ENCODE measurements around the gene IL17F. TPM values are rescaled to one million over a fixed set of nuclear protein-coding genes. Genes with fewer than 3 reads are reported as not detected.

Gene IL17F
- total and polyA plus RNA-seq, 2 of the 8 experiments (the other 6 are each of a cell fraction or from before 2014, with no cell fraction given): 0.08 TPM; not detected in 1

DNA sequence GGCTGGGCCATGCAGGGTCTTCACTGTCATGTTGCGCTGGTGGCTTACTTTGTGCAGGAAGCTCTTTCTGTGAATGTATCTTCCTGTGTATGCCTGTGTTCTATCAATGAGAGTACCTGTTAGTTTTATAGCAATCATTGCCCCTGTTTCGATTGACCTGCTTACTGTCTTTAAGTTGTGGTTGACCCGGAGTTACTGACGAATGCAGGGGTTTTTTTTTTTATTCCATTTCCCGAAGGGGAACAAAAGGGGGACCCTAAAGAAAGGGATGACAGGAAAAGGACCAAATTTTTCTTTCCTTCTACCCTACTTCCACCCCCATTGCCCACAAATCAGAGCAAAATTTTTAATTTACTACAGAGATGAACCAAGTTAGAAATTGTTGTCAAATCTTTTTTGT lies at the start of gene IL17F (continued):
- TF ChIP-seq, protein P1, sequence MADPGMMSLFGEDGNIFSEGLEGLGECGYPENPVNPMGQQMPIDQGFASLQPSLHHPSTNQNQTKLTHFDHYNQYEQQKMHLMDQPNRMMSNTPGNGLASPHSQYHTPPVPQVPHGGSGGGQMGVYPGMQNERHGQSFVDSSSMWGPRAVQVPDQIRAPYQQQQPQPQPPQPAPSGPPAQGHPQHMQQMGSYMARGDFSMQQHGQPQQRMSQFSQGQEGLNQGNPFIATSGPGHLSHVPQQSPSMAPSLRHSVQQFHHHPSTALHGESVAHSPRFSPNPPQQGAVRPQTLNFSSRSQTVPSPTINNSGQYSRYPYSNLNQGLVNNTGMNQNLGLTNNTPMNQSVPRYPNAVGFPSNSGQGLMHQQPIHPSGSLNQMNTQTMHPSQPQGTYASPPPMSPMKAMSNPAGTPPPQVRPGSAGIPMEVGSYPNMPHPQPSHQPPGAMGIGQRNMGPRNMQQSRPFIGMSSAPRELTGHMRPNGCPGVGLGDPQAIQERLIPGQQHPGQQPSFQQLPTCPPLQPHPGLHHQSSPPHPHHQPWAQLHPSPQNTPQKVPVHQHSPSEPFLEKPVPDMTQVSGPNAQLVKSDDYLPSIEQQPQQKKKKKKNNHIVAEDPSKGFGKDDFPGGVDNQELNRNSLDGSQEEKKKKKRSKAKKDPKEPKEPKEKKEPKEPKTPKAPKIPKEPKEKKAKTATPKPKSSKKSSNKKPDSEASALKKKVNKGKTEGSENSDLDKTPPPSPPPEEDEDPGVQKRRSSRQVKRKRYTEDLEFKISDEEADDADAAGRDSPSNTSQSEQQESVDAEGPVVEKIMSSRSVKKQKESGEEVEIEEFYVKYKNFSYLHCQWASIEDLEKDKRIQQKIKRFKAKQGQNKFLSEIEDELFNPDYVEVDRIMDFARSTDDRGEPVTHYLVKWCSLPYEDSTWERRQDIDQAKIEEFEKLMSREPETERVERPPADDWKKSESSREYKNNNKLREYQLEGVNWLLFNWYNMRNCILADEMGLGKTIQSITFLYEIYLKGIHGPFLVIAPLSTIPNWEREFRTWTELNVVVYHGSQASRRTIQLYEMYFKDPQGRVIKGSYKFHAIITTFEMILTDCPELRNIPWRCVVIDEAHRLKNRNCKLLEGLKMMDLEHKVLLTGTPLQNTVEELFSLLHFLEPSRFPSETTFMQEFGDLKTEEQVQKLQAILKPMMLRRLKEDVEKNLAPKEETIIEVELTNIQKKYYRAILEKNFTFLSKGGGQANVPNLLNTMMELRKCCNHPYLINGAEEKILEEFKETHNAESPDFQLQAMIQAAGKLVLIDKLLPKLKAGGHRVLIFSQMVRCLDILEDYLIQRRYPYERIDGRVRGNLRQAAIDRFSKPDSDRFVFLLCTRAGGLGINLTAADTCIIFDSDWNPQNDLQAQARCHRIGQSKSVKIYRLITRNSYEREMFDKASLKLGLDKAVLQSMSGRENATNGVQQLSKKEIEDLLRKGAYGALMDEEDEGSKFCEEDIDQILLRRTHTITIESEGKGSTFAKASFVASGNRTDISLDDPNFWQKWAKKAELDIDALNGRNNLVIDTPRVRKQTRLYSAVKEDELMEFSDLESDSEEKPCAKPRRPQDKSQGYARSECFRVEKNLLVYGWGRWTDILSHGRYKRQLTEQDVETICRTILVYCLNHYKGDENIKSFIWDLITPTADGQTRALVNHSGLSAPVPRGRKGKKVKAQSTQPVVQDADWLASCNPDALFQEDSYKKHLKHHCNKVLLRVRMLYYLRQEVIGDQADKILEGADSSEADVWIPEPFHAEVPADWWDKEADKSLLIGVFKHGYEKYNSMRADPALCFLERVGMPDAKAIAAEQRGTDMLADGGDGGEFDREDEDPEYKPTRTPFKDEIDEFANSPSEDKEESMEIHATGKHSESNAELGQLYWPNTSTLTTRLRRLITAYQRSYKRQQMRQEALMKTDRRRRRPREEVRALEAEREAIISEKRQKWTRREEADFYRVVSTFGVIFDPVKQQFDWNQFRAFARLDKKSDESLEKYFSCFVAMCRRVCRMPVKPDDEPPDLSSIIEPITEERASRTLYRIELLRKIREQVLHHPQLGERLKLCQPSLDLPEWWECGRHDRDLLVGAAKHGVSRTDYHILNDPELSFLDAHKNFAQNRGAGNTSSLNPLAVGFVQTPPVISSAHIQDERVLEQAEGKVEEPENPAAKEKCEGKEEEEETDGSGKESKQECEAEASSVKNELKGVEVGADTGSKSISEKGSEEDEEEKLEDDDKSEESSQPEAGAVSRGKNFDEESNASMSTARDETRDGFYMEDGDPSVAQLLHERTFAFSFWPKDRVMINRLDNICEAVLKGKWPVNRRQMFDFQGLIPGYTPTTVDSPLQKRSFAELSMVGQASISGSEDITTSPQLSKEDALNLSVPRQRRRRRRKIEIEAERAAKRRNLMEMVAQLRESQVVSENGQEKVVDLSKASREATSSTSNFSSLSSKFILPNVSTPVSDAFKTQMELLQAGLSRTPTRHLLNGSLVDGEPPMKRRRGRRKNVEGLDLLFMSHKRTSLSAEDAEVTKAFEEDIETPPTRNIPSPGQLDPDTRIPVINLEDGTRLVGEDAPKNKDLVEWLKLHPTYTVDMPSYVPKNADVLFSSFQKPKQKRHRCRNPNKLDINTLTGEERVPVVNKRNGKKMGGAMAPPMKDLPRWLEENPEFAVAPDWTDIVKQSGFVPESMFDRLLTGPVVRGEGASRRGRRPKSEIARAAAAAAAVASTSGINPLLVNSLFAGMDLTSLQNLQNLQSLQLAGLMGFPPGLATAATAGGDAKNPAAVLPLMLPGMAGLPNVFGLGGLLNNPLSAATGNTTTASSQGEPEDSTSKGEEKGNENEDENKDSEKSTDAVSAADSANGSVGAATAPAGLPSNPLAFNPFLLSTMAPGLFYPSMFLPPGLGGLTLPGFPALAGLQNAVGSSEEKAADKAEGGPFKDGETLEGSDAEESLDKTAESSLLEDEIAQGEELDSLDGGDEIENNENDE (IDR thresholded peaks at IDR 0.05; ENCODE audit: insufficient replicate concordance, low read length): no peak
- TF ChIP-seq TAF7 (optimal IDR thresholded peaks at IDR 0.05; ENCODE audit: borderline replicate concordance, low read depth, low read length) (no peak), RXRA (IDR thresholded peaks at IDR 0.05; ENCODE audit: insufficient read depth, low read depth, low read length) (no peak), NANOG (IDR thresholded peaks at IDR 0.05; ENCODE audit: insufficient read depth, low read depth, low read length, poor library complexity, severe bottlenecking) (no peak), MAFK (IDR thresholded peaks at IDR 0.05; ENCODE audit: low read depth, low read length) (no peak), EGR1 (IDR thresholded peaks at IDR 0.05; ENCODE audit: borderline replicate concordance, low read depth, low read length) (no peak), HDAC2 (IDR thresholded peaks at IDR 0.05; ENCODE audit: borderline replicate concordance in 1 of 2, low read depth in 2 of 2, low read length in 2 of 2) (no peak), EP300 (IDR thresholded peaks at IDR 0.05; ENCODE audit: borderline replicate concordance in 1 of 2, low read depth in 2 of 2, low read length in 2 of 2) (no peak), BACH1 (IDR thresholded peaks at IDR 0.05; ENCODE audit: low read length) (no peak), RNF2 (IDR thresholded peaks at IDR 0.05; ENCODE audit: borderline replicate concordance, low read depth, low read length, missing control alignments, poor library complexity, severe bottlenecking) (no peak), CHD2 (IDR thresholded peaks at IDR 0.05; ENCODE audit: low read length) (no peak)
